GM21367 (cell line): ENCODE data around the gene RFX8.
"Not testable (repeated sequence)": the region's sequence is repeated elsewhere in the genome, so short reads cannot be mapped to it uniquely, and the experiment has no call there.

ENCODE experiments used
- ATAC-seq: cut with Tn5 transposase; IDR thresholded peaks from one replicate; pipeline ENCODE4 v1.9.1; 2021; ENCODE audit not compliant: unreplicated experiment

The RFX8 gene

DNA sequence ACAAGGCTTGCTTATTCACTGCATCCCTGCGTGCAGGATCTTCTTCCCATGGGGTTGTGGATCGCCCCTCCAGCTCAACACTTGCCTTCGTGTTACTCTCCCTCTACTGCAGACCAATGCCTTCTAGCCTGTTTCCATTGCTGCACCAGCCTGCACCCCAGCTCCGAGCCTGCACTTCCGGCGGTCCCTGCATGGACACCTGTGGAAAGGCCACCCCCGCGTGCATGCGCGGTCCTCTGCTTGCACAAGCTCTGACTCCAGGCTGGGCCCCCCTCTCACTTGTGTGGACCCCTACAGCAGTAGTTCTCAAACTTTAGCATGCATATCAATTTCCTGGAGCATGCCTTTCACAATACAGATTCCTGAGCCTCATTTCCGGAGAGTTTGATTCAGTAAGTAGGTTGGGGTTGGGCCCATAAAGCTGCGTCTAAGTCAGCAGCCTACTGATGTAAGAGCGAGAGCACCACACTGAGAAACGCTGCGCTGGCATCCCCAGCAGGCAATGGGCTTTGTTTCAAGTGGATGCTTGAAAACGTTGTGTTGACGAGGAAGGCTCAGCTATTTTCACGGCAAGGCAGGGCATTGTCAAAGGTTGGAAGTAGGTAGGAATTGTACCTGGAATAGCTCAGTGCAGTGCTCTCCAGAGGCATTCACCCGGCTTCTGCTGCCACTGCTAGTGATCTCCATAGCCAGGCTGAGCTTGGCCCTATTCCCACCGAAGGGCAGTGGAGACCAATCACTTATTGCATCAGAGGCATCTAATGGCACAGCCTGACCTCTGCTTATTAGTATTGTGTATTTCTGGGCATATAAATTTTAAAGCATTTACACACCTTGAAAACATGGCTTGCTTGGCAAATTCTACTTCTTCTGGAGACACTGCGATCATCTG lies 120.2 kb downstream of the RFX8 start:
- ATAC-seq: no peak

DNA sequence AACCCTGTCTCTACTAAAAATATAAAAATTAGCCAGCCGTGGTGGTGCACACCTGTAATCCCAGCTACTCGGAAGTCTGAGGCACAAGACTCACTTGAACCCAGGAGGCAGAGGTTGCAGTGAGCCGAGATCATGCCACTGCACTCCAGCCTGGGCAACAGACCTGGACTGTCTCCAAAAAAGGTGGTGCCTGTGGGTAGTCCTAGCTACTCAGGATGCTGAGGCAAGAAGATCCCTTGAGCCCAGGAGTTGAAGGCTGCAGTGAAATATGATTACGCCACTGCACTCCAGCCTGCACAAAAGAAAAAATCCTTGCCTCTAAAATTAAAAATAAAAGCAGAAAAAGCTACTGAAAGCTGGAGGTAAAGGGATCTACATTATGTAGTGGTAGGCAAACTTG lies 122.3 kb downstream of the RFX8 start:
- not testable (repeated sequence) for ATAC-seq

DNA sequence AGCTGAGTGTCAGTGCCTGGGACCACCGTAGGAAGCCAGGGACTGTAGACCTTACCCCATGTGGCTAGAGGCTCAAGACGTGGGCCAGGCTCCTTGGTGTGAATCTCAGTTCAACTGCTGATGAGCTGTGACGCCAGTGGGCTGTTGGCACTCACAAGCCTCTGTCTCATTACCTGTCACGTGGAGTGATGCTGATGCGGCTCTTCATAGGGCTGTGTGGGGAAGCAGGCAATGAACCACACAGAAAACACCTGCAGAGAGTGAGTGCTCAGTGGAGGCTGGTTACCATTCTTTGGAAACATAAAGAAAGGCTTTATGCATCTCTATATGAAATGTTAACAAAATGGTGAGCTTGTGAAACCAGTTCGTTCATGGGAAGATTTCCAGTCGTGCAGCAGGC lies 123.7 kb downstream of the RFX8 start:
- no peak for ATAC-seq

DNA sequence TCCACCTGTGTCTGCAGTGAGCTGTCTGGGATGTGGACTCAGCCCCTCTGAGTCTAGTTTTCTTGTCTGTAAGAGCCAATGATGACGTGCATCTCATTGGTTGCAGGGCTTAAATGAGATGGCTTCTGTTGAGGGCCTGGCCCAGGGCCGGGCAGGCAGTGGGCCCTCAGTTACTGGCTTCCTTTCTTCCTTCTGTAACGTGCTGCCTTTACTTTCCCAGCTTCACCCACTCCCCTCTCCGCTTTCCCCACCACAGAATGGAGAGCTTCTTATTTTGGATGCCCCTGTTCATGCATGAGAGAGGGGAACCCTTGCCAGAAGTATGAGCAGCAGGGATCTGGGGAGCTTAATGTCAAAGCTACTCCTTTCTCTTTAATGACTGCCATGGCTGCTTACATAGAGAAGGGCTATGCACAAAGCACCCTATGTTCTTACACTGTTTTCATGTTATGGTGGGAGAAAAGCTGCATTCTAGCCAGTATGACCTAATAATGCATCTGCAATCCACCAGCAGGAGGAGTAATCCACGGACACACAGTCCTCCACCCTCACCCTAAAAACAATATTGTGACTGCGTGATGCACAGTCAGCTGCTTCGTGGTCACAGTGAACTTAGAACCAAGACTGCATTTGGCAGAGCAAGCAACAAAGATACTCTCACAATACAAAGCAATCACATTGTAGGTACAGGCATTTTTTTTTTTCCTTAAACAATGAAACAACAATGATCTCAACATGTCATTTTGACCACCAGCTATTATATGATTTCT lies 124.8 kb downstream of the RFX8 start:
- ATAC-seq: no peak

DNA sequence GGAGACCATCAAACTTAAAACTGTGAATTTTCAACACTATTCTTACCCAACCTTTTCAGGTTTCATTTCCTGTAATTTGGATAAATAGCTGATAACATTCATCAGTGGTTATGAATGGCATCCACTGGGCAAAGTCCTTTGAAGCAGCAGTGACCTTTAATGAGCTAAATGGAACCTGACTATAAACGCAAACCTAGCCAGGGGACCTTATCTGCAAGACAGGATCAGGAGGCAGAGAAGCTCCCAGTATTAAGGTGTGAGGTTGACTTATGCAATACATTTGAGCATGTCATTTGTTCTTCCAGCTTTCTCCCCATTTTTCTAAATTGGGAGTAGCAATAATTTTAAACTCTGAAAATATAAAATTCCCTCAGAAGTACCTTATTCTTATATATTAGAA lies 126.0 kb downstream of the RFX8 start:
- ATAC-seq: no peak
